ENCODE measurements around the gene LRRC2.
"Not testable (repeated sequence)": the region's sequence is repeated elsewhere in the genome, so short reads cannot be mapped to it uniquely, and the experiment has no call there.

The LRRC2 gene

GRCh38 chr3:46494491-46494890, 71.6 kb downstream of the LRRC2 start:
- DNase-seq = not testable (repeated sequence)

GRCh38 chr3:46492890-46493547, 73.1 kb downstream of the LRRC2 start:
- DNase-seq = no peak

- DNase-seq = no peak
Observed at GRCh38 chr3:46491089-46492070, 74.7 kb downstream of the LRRC2 start.

GRCh38 chr3:46490338-46491084, 75.6 kb downstream of the LRRC2 start:
- no peak for DNase-seq

GRCh38 chr3:46489875-46490274, 76.2 kb downstream of the LRRC2 start:
- DNase-seq = no peak

GRCh38 chr3:46489381-46489780, 76.7 kb downstream of the LRRC2 start:
- DNase-seq = no peak

- DNase-seq = peak; percentile 90
Observed at GRCh38 chr3:46488735-46489361, 77.3 kb downstream of the LRRC2 start.

GRCh38 chr3:46485779-46486175, 80.3 kb downstream of the LRRC2 start:
- DNase-seq = no peak

- no peak for DNase-seq
Observed at GRCh38 chr3:46484911-46485778, 81.0 kb downstream of the LRRC2 start.

- DNase-seq = no peak
Observed at GRCh38 chr3:46484388-46484787, 81.7 kb downstream of the LRRC2 start.

- DNase-seq = no peak
Observed at GRCh38 chr3:46483825-46484224, 82.3 kb downstream of the LRRC2 start.

GRCh38 chr3:46482632-46483350, 83.3 kb downstream of the LRRC2 start:
- no peak for DNase-seq

- DNase-seq = no peak
Observed at GRCh38 chr3:46481636-46482035, 84.5 kb downstream of the LRRC2 start.

GRCh38 chr3:46480491-46481195, 85.5 kb downstream of the LRRC2 start:
- no peak for DNase-seq

GRCh38 chr3:46479696-46480095, 86.4 kb downstream of the LRRC2 start:
- no peak for DNase-seq

- DNase-seq = no peak
Observed at GRCh38 chr3:46479021-46479420, 87.1 kb downstream of the LRRC2 start.

- DNase-seq = no peak
Observed at GRCh38 chr3:46478341-46478740, 87.8 kb downstream of the LRRC2 start.

GRCh38 chr3:46477756-46478155, 88.3 kb downstream of the LRRC2 start:
- DNase-seq = no peak

GRCh38 chr3:46477145-46477544, 89.0 kb downstream of the LRRC2 start:
- DNase-seq = no peak

GRCh38 chr3:46472736-46473135, 93.4 kb downstream of the LRRC2 start:
- DNase-seq = no peak
